Hepatocyte (in vitro differentiated cells): ENCODE measurements around the gene BTK. TPM values are rescaled to one million over a fixed set of nuclear protein-coding genes. Genes with fewer than 3 reads are reported as not detected.

Experiments
- DNase-seq: peaks from one replicate; pipeline ENCODE4 v3.0.0-alpha.2; 2016; ENCODE audit warnings: low spot score
- H2AFZ ChIP-seq: fragments of 200-600 bp; sonication (generic); 2 replicates; pipeline ENCODE4 v1.6.0; 2016; ENCODE audit warnings: antibody characterized with exemption, mild to moderate bottlenecking
- H3K27ac ChIP-seq: fragments of 200-600 bp; sonication (generic); 2 replicates; pipeline ENCODE4 v1.5.1; 2016; ENCODE audit warnings: mild to moderate bottlenecking
- H3K27me3 ChIP-seq: fragments of 200-600 bp; sonication (generic); 2 replicates; pipeline ENCODE4 v1.6.1; 2016
- H3K36me3 ChIP-seq: fragments of 200-600 bp; sonication (generic); replicated peaks from 2 replicates; pipeline ENCODE4 v1.5.1; 2016; ENCODE audit warnings: low read depth; ENCODE audit not compliant: insufficient read depth
- H3K4me1 ChIP-seq: fragments of 200-600 bp; sonication (generic); 2 replicates; pipeline ENCODE4 v1.5.1; 2016; ENCODE audit warnings: mild to moderate bottlenecking, moderate library complexity; ENCODE audit not compliant: insufficient read depth
- H3K4me2 ChIP-seq: fragments of 200-600 bp; sonication (generic); 2 replicates; pipeline ENCODE4 v1.6.0; 2016
- H3K4me3 ChIP-seq: fragments of 200-600 bp; sonication (generic); 2 replicates; pipeline ENCODE4 v1.5.1; 2016; ENCODE audit warnings: mild to moderate bottlenecking
- H3K79me2 ChIP-seq: fragments of 200-600 bp; sonication (generic); 2 replicates; pipeline ENCODE4 v1.6.0; 2017; ENCODE audit warnings: mild to moderate bottlenecking
- H3K9me2 ChIP-seq: fragments of 200-600 bp; sonication (generic); replicated peaks from 2 replicates; pipeline ENCODE4 v1.6.0; 2017; ENCODE audit warnings: mild to moderate bottlenecking; ENCODE audit not compliant: insufficient read depth
- H3K9me3 ChIP-seq: fragments of 200-600 bp; sonication (generic); 2 replicates; pipeline ENCODE4 v1.5.1; 2016; ENCODE audit warnings: low read depth, mild to moderate bottlenecking
- H4K20me1 ChIP-seq: fragments of 200-600 bp; sonication (generic); 2 replicates; pipeline ENCODE4 v1.6.0; 2016; ENCODE audit warnings: mild to moderate bottlenecking; ENCODE audit not compliant: insufficient read depth, poor library complexity, severe bottlenecking
- CTCF ChIP-seq: fragments of 200-600 bp; sonication (generic); IDR thresholded peaks from 2 replicates; pipeline ENCODE4 v1.5.1; 2016; ENCODE audit warnings: antibody characterized with exemption, mild to moderate bottlenecking; ENCODE audit not compliant: poor library complexity
- EZH2 ChIP-seq: fragments of 200-600 bp; sonication (generic); IDR thresholded peaks from 2 replicates; pipeline ENCODE4 v1.6.1; 2016; ENCODE audit warnings: antibody characterized with exemption, mild to moderate bottlenecking, borderline replicate concordance
- EZH2phosphoT487 ChIP-seq: fragments of 200-600 bp; sonication (generic); IDR thresholded peaks from one replicate; pipeline ENCODE4 v1.6.1; 2018; ENCODE audit warnings: antibody characterized with exemption, mild to moderate bottlenecking, low read depth, moderate library complexity; ENCODE audit not compliant: unreplicated experiment, severe bottlenecking
- WGBS: methylation state at CpG from one replicate; pipeline ENCODE4 v1.1.6; 2016; ENCODE audit warnings: low lambda C conversion rate; ENCODE audit errors: missing lambda C conversion rate; 5-methylcytosine and 5-hydroxymethylcytosine counted together
- polyA plus RNA-seq: library from polyadenylated mRNA; unstranded; fragments of >200 nt; fragmentation: Nextera tagmentation; extraction: Ambion mirVana; gene quantifications from 2 replicates; pipeline ENCODE4 v1.2.1, GENCODE V29; 2016
- total RNA-seq: library from RNA; depleted of rRNA; stranded (reverse); fragments of >200 nt; gene quantifications from 2 replicates; pipeline ENCODE4 v1.2.3, GENCODE V29; 2014

Gene BTK
- total and polyA plus RNA-seq, 2 experiments from 2014 or later, result 0.70 to 1.4 TPM

- H3K9me3 ChIP-seq, result no peaks in the 10 kb centered on the region
- WGBS, result 66% methylated on average over 4 of the region's 4 CpGs
- no peak overlapping the region for H3K4me2 ChIP-seq
- H3K27me3 ChIP-seq, result no peaks in the 10 kb centered on the region
- no peaks in the 10 kb centered on the region for H3K4me1 ChIP-seq
- no peaks in the 10 kb centered on the region for H3K36me3 ChIP-seq
- H3K9me2 ChIP-seq, result no peaks in the 10 kb centered on the region
- H3K4me3 ChIP-seq, result no peak overlapping the region
- H3K79me2 ChIP-seq, result no peaks in the 10 kb centered on the region
- no peak overlapping the region for H3K27ac ChIP-seq
- TF ChIP-seq CTCF, result no peak
- TF ChIP-seq EZH2phosphoT487, result no peak
- no peak for TF ChIP-seq EZH2
- H2AFZ ChIP-seq, result no peak overlapping the region
- H4K20me1 ChIP-seq, result no peaks in the 10 kb centered on the region
- DNase-seq, result no peak
These were observed 12.7 kb upstream of the BTK start for GRCh38 chrX:101398694-101399093.

DNA sequence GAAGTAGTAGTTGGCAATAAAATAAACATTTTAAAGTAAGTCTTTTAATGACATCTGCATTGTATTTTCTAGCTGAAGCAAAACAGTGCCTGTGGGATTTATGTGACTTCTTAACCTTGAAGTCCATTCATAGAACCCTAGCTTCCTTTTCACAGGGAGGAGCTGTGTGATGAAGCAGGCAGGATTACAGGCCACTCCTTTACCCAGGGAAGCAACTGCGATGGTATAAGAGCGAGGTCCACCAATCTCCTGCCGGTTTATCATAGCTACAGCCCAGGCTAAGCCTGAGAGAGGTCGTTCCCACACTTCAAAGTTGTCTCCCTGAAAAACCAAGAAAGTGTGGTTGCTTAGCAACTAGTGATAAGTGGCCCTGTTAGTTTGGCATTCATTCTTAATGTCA, 11.8 kb upstream of the BTK start:
- H3K27ac ChIP-seq, result no peak overlapping the region
- H2AFZ ChIP-seq, result no peak overlapping the region
- no peaks in the 10 kb centered on the region for H3K27me3 ChIP-seq
- no peaks in the 10 kb centered on the region for H3K79me2 ChIP-seq
- no peaks in the 10 kb centered on the region for H3K9me2 ChIP-seq
- no peak overlapping the region for H3K4me2 ChIP-seq
- H3K4me3 ChIP-seq, result no peak overlapping the region
- H3K4me1 ChIP-seq, result no peaks in the 10 kb centered on the region
- no peaks in the 10 kb centered on the region for H3K36me3 ChIP-seq
- no peaks in the 10 kb centered on the region for H4K20me1 ChIP-seq
- peak; percentile 24 for DNase-seq
- WGBS, result 42% methylated on average over 4 of the region's 4 CpGs
- TF ChIP-seq CTCF (no peak), EZH2 (no peak), EZH2phosphoT487 (no peak)
- H3K9me3 ChIP-seq, result no peaks in the 10 kb centered on the region

DNA sequence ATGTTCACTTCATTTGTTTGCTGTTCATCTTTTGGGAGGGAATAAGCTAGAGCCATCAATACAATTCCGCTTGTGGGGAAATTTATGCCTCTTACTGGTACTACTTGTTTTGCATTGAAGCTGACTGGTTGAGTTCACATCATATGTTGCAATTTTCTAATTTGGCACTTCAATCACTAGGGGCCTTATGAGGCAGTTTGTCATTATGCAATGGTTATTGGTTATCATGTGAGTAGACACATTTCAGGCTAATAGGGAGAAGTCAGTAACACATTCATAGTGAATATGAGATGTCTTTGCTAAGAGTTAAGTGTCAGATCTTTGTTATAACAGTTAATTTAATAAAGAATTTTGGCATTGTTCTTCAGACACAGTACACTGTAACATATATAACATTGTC, 9.8 kb upstream of the BTK start:
- TF ChIP-seq EZH2, result no peak
- no peak for TF ChIP-seq EZH2phosphoT487
- TF ChIP-seq CTCF, result no peak
- Histone ChIP-seq H3K4me1 (no peaks in the 10 kb centered on the region), H3K36me3 (no peaks in the 10 kb centered on the region), H3K27ac (no peak overlapping the region), H3K79me2 (peaks cover 6% of the 10 kb centered on the region), H3K4me2 (no peak overlapping the region), H3K9me2 (no peaks in the 10 kb centered on the region), H3K9me3 (no peaks in the 10 kb centered on the region), H3K4me3 (no peak overlapping the region), H3K27me3 (no peaks in the 10 kb centered on the region), H2AFZ (no peak overlapping the region), H4K20me1 (no peaks in the 10 kb centered on the region)
- no peak for DNase-seq
- 84% methylated on average over 1 of the region's 1 CpG for WGBS

GRCh38 chrX:101394372-101394771, 8.4 kb upstream of the BTK start:
- H3K4me2 ChIP-seq, result no peak overlapping the region

More at GRCh38 chrX:101394372-101394771, 8.4 kb upstream of the BTK start:
- Histone ChIP-seq H3K4me3 (no peak overlapping the region), H3K9me3 (no peaks in the 10 kb centered on the region), H3K36me3 (no peaks in the 10 kb centered on the region), H2AFZ (no peak overlapping the region), H3K27ac (no peak overlapping the region), H3K9me2 (no peaks in the 10 kb centered on the region), H4K20me1 (no peaks in the 10 kb centered on the region), H3K4me1 (no peaks in the 10 kb centered on the region), H3K27me3 (no peaks in the 10 kb centered on the region), H3K79me2 (peaks cover 6% of the 10 kb centered on the region)
- DNase-seq, result no peak
- TF ChIP-seq EZH2 (no peak), EZH2phosphoT487 (no peak), CTCF (no peak)
